LNCaP clone FGC (cell line): ENCODE measurements around the gene RFC1.
A peak's percentile ranks its signal among the peaks of the same experiment; 100 is the strongest.

Experiments
- DNase-seq: peaks from one replicate; pipeline ENCODE4 v3.0.0-alpha.2; 2011; ENCODE audit warnings: low read depth
- H3K4me3 ChIP-seq: 2 replicates; pipeline ENCODE4 v1.5.1; 2011; ENCODE audit warnings: mild to moderate bottlenecking, low read depth, low read length, control low read depth
- CTCF ChIP-seq: IDR thresholded peaks from 2 replicates; pipeline ENCODE4 v1.5.1; 2012; ENCODE audit warnings: mild to moderate bottlenecking; ENCODE audit not compliant: control insufficient read depth, insufficient read depth; ENCODE audit errors: extremely low read depth

RFC1 gene

GRCh38 chr4:39337841-39338240 is 28.3 kb downstream of the RFC1 start:
- peak; percentile 68 for DNase-seq
- TF ChIP-seq CTCF = no peak
- no peak overlapping the region for H3K4me3 ChIP-seq

- TF ChIP-seq CTCF = no peak
- no peak overlapping the region for H3K4me3 ChIP-seq
- no peak for DNase-seq
These were observed 30.6 kb downstream of the RFC1 start for GRCh38 chr4:39335566-39335965.

GRCh38 chr4:39331191-39331590 is 35.0 kb downstream of the RFC1 start:
- H3K4me3 ChIP-seq = no peak overlapping the region
- TF ChIP-seq CTCF = no peak
- no peak for DNase-seq

- H3K4me3 ChIP-seq = no peak overlapping the region
- no peak for TF ChIP-seq CTCF
- no peak for DNase-seq
These were observed 35.8 kb downstream of the RFC1 start for GRCh38 chr4:39330353-39330752.

- no peak for TF ChIP-seq CTCF
- H3K4me3 ChIP-seq = no peak overlapping the region
- no peak for DNase-seq
These were observed 39.6 kb downstream of the RFC1 start for GRCh38 chr4:39326468-39326977.

GRCh38 chr4:39324897-39325613 is 41.1 kb downstream of the RFC1 start:
- no peak for DNase-seq
- TF ChIP-seq CTCF = no peak
- no peak overlapping the region for H3K4me3 ChIP-seq

- no peak for TF ChIP-seq CTCF
- DNase-seq = no peak
- H3K4me3 ChIP-seq = no peak overlapping the region
These were observed 41.7 kb downstream of the RFC1 start for GRCh38 chr4:39324446-39324845.
